ENCODE data around the gene DCAF4.

Gene DCAF4

GRCh38 chr14:72880820-72881219, 45.4 kb upstream of the DCAF4 start:
- no peak for ATAC-seq
- no peak for TF ChIP-seq RARB (CRISPR knock-in tag; IDR thresholded peaks at IDR 0.05)

- no peak for ATAC-seq
- TF ChIP-seq RARB (CRISPR knock-in tag; IDR thresholded peaks at IDR 0.05): no peak
- TF ChIP-seq, protein P1, sequence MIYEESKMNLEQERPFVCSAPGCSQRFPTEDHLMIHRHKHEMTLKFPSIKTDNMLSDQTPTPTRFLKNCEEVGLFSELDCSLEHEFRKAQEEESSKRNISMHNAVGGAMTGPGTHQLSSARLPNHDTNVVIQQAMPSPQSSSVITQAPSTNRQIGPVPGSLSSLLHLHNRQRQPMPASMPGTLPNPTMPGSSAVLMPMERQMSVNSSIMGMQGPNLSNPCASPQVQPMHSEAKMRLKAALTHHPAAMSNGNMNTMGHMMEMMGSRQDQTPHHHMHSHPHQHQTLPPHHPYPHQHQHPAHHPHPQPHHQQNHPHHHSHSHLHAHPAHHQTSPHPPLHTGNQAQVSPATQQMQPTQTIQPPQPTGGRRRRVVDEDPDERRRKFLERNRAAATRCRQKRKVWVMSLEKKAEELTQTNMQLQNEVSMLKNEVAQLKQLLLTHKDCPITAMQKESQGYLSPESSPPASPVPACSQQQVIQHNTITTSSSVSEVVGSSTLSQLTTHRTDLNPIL (CRISPR knock-in tag; IDR thresholded peaks at IDR 0.05; ENCODE audit: low read depth): no peak
- TF ChIP-seq ISL1 (CRISPR knock-in tag; IDR thresholded peaks at IDR 0.05): no peak
- no peak for TF ChIP-seq TOX (CRISPR knock-in tag; IDR thresholded peaks at IDR 0.05; ENCODE audit: borderline replicate concordance)
- no peak for TF ChIP-seq TCF4 (CRISPR knock-in tag; IDR thresholded peaks at IDR 0.05; ENCODE audit: borderline replicate concordance)
- no peak for TF ChIP-seq ZFP3 (CRISPR knock-in tag; IDR thresholded peaks at IDR 0.05)
- TF ChIP-seq POU6F1 (CRISPR knock-in tag; IDR thresholded peaks at IDR 0.05; ENCODE audit: borderline replicate concordance, low read depth): no peak
- no peak for TF ChIP-seq TSHZ2 (CRISPR knock-in tag; IDR thresholded peaks at IDR 0.05)
- no peak for TF ChIP-seq ESRRG (CRISPR knock-in tag; IDR thresholded peaks at IDR 0.05)
- TF ChIP-seq BACH2 (CRISPR knock-in tag; IDR thresholded peaks at IDR 0.05; ENCODE audit: borderline replicate concordance): no peak
- no peak for TF ChIP-seq ZNF70 (CRISPR knock-in tag; IDR thresholded peaks at IDR 0.05)
- no peak for TF ChIP-seq PPARA (CRISPR knock-in tag; IDR thresholded peaks at IDR 0.05; ENCODE audit: borderline replicate concordance)
- TF ChIP-seq SNAI2 (CRISPR knock-in tag; IDR thresholded peaks at IDR 0.05): no peak
- TF ChIP-seq ARNTL (CRISPR knock-in tag; IDR thresholded peaks at IDR 0.05; ENCODE audit: borderline replicate concordance, low read depth): no peak
- TF ChIP-seq ZNF565 (CRISPR knock-in tag; conservative IDR thresholded peaks at IDR 0.05; ENCODE audit: low read depth): no peak
- no peak for TF ChIP-seq OSR1 (CRISPR knock-in tag; IDR thresholded peaks at IDR 0.05)
- no peak for TF ChIP-seq ZNF8 (CRISPR knock-in tag; IDR thresholded peaks at IDR 0.05)
Observed at GRCh38 chr14:72881543-72881942, 44.7 kb upstream of the DCAF4 start.

DNA sequence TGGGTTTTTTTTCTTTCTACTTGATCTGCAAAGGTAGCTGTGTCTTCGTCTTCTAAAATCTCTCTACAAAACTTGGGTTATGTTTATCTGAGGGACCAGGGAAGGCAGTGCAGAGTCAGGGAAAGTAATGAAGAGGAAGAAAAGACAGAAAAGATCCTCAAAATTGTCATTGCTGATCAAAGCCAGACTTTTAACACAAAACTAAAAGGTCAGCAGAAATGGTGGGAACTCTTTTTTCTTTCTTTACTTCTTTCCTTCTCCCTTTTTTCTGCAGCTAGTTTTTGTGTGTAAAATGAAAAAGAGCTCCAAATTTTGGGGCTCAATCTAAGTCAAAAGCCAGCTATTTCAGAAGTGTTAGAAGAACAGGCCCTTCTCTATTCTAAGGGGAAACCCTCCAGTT, 44.2 kb upstream of the DCAF4 start:
- TF ChIP-seq TOX (CRISPR knock-in tag; IDR thresholded peaks at IDR 0.05; ENCODE audit: borderline replicate concordance) (no peak), ZNF8 (CRISPR knock-in tag; IDR thresholded peaks at IDR 0.05) (no peak), CSDC2 (CRISPR knock-in tag; IDR thresholded peaks at IDR 0.05) (no peak), ZFP30 (CRISPR knock-in tag; IDR thresholded peaks at IDR 0.05) (no peak), ZNF565 (CRISPR knock-in tag; conservative IDR thresholded peaks at IDR 0.05; ENCODE audit: low read depth) (no peak), ZFP3 (CRISPR knock-in tag; IDR thresholded peaks at IDR 0.05) (no peak), ESRRG (CRISPR knock-in tag; IDR thresholded peaks at IDR 0.05) (no peak), ZC3H10 (CRISPR knock-in tag; IDR thresholded peaks at IDR 0.05) (no peak), GLIS3 (CRISPR knock-in tag; IDR thresholded peaks at IDR 0.05) (no peak), RARB (CRISPR knock-in tag; IDR thresholded peaks at IDR 0.05) (no peak), ISL1 (CRISPR knock-in tag; IDR thresholded peaks at IDR 0.05) (no peak), TSHZ2 (CRISPR knock-in tag; IDR thresholded peaks at IDR 0.05) (no peak), TCF4 (CRISPR knock-in tag; IDR thresholded peaks at IDR 0.05; ENCODE audit: borderline replicate concordance) (no peak), SNAI2 (CRISPR knock-in tag; IDR thresholded peaks at IDR 0.05) (no peak)
- TF ChIP-seq, protein P1 (CRISPR knock-in tag; IDR thresholded peaks at IDR 0.05; ENCODE audit: low read depth): no peak
- TF ChIP-seq, protein P2, sequence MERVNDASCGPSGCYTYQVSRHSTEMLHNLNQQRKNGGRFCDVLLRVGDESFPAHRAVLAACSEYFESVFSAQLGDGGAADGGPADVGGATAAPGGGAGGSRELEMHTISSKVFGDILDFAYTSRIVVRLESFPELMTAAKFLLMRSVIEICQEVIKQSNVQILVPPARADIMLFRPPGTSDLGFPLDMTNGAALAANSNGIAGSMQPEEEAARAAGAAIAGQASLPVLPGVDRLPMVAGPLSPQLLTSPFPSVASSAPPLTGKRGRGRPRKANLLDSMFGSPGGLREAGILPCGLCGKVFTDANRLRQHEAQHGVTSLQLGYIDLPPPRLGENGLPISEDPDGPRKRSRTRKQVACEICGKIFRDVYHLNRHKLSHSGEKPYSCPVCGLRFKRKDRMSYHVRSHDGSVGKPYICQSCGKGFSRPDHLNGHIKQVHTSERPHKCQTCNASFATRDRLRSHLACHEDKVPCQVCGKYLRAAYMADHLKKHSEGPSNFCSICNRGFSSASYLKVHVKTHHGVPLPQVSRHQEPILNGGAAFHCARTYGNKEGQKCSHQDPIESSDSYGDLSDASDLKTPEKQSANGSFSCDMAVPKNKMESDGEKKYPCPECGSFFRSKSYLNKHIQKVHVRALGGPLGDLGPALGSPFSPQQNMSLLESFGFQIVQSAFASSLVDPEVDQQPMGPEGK (CRISPR knock-in tag; IDR thresholded peaks at IDR 0.05; ENCODE audit: borderline replicate concordance): no peak
- no peak for ATAC-seq
